ENCODE measurements around the gene INSIG1.

Gene INSIG1

DNA sequence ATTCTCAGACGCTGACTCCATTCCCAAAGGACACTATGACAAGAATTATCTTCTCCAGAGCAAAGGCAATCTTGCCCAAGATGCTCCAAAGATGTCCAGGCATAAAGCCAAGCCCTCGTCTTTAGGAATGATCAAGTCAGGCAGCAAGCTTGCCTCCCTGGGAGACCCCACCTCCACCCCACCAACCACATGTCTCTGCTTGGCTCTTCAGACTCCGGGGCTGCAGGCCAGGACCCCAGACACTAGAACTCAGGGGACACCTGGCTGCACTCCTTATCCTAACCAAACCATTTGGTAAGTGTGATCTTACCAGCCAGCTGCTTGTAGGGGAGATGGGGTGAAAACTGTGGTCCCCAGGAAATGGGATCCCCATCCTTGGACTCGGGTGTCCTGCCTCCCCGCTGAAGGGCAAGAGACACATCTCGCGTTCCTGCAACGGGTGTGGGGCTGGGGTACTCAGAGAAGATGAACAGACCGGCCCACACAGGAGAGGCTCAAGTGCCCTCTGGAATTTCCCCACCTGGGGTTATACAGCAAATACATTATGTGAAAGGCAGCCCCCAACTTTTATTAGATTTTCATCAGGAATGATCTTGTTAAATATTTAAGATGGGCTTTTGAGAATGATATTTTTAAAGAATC lies 55.7 kb downstream of the INSIG1 start:
- DNase-seq = no peak

DNA sequence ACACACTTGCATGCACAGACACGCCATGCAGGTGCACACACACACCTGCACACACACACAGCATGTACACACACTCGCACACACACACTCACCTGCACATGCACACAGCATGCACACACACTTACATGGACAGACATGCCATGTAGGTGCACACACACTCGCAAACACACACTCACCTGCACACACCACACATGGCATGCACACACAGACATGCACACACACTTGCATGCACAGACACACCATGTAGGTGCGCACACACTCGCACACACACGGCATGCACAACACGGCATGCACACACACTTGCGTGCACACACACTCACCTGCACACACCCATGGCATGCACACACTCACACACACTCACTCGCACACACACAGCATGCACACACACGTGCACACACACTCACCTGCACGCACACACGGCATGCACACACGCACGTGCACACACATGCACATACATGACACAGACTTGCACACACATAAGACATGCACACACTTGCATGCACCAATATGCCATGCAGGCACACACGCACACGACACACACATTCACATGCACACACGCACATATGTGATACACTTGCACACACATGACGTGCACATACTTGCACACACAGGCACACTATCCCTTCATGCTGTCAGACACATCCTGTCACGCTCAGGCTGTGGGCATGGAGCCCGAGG lies 56.8 kb downstream of the INSIG1 start:
- no peak for DNase-seq

DNA sequence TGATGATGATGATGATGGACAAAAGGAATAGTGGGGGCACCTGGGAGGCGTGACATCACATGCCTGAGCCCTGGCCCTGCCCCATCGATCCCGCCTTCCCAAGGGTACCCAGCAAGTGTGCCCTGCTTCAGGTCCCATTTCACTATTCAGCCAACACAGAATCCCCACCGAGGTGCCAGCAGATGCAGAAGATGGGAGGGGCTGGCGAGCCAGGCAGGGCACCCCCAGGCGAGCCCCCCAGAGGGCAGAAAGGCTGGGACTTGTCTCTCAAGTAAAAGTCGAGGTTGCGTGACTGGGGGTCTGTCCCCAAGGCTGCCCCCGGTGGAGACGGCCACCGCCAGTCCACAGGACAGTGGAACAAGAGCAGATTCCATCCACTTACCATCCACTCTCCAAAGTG lies 57.5 kb downstream of the INSIG1 start:
- no peak for DNase-seq

DNA sequence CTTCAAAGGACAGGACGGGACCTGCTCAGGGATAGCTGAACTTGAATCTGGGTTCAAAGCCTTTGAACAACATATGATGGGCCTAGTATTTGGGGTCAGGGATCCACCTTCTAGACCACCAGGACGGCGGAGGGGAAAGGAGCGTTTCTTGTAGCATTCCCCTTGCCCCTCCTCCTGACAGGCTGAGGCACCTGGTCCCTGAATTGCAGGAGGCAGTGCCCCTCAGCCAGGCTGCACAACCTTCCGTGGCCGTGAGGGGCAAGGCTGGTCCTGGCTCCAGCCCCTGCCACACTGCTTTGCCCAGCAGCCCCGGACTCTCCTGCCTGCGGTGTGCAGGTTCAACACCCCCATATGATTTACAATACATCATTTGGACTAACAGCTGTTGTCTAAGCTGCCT lies 58.1 kb downstream of the INSIG1 start:
- peak in 1 of 2 experiments; percentile 51 for DNase-seq

DNA sequence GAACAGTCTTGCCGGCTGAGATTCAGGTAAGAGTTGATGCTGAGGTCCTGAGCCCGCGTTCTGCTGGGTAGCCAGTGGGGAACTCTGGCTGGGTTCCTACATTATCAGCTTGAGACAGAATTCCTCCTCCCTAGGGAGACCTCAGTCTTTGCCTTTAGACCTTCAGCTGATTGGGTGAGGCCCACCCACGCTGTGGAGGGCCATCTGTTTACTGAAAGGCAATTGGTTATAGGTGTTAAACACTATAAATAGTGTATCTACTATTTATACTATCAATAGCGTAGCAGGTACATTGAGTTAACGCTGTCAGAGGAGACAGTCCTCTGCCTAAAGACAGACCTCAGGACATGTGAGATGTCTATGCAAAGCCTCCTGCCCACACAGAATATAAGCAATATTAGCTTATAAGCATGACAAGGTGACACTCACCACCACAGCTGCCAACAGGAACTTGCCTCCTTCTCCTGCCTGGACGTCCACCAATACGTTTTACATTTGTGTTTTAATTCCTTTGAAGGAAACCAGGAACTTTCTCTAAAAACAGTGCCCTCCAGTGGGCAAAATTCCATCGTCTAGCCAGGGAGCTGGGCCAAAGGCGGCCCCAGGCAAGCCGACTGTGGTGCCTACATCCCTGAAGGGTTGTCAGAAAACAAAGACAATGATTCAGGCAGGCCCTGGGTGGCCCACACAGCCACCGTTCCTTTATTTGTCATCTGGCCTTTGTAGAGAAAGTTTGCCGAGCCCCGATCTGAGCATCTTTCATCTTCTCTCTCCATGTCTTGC lies 58.8 kb downstream of the INSIG1 start:
- DNase-seq = peak; percentile 31 to 54

DNA sequence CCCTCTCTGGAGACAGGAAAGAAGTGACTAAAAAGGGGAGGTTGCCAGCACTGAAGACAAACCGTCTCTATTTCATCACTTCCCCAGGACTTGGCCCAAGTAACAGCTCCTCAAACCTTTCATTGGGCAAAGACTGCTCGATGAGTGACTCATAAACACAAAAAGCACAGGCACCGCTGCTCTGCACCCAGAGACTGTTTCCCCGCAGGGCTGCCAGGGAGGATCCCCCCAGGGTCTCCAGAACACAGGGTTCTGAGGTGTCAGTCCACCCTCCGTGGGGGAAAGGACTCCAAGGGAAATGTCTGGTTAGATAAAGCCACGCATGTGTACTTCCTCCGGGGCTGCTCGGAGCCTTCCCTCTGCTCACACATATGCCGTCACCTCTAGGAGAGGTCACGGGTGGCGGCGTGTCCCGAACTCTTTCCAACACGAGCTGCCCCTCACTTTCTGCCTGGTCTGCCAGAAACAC lies 59.9 kb downstream of the INSIG1 start:
- no peak for DNase-seq

DNA sequence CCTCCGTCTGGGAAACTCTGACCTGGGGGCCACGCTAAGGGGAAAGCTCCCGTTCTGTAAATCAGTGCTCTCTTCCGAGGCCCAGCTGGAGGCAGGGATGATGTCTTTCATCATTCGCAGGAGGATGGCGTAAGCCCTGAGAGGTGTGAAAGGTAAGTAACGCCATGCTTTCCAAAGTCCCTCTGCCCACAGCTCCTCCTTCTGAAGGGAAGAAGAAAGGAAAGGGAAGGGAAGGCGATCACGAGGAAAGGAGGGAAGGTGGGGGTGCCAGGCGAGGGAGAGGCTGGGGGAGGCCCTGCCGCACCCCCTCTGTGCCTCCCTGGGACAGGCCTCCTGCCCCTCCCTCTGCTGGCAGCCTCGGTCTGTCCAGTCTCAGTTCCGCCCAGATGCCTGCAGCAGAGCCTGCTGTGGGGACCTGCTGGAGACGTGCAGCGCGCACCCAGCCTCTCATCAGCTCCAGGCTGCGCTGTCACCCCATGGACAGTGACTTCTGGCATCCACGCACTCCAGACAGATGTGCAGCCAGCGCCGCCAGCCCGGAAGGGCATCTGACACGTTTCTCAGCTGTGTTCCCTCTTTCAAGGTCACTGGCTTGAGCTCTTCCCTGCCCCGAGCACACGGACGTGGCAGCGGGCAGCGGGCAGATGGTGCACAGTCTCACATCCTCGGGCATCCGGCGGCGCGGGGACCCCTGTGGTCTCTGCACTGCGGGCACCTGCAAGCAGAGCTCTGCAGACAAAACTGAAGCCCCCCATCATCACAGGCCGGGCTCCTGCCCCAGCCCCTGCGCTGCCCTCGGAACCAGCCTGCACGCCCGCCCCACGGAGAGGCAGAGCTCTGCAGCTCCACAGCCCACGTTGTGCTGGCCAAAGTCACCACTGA lies 60.6 kb downstream of the INSIG1 start:
- peak in 1 of 2 experiments; percentile 30 for DNase-seq

DNA sequence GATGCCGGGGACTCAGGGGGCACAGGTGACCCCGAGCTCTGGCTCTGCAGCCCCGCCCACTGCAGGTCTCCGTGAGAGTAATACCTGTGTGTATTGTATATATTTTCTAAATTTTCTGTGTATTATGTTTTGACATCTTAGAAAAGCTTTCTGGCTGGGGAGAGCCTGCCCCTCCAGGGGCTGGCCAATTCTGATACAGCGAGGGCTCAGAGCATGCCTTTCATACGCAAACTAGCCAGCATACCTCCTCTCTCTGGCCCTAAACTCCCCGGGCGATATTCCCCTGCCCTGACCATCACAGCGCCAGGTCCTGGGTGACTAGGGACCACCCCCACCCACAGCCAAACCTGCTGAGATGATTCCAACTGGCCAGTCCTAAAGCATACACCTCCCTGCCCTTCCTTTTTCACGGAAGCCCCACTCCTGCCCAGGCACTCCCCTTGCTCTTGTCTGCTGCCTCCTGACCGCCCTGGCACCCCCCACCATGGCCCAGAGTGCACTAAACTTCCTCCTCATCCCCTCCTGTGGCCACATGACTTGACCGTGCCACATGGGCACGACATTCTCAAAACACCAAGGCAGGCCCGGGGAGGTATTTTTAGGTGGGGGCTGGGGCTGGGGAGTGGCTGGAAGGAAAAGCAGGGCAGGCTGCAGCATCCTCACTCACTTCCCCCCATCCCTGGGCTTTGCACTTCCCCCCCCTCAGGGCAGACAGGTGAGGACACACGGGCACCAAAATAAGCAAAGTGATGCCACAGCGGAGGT lies 61.5 kb downstream of the INSIG1 start:
- DNase-seq = no peak

Data from NCI-H524 (cell line).